LHCN-M2 (cell line): ENCODE measurements around the gene DIP2C. TPM values are rescaled to one million over a fixed set of nuclear protein-coding genes. Genes with fewer than 3 reads are reported as not detected.
"Not testable (repeated sequence)": the region's sequence is repeated elsewhere in the genome, so short reads cannot be mapped to it uniquely, and the experiment has no call there.

ENCODE experiments used
- DNase-seq: peaks from one replicate; pipeline ENCODE4 v3.0.0-alpha.2; 2012; ENCODE audit warnings: low read depth
- total RNA-seq: library from RNA; depleted of rRNA; stranded (reverse); fragments of >200 nt; gene quantifications from 2 replicates; pipeline ENCODE4 v1.2.3, GENCODE V29; 2014

DIP2C gene
- total RNA-seq, 1 experiment from 2014 or later: 4.9 TPM

GRCh38 chr10:613271-614138 is 76.0 kb downstream of the DIP2C start:
- DNase-seq: peak; percentile 63

- DNase-seq: no peak
Observed at GRCh38 chr10:612696-613095, 76.8 kb downstream of the DIP2C start.

GRCh38 chr10:610642-611305 is 78.7 kb downstream of the DIP2C start:
- DNase-seq: not testable (repeated sequence)

- DNase-seq: no peak
Observed at GRCh38 chr10:609868-610545, 79.5 kb downstream of the DIP2C start.

GRCh38 chr10:609262-609658 is 80.2 kb downstream of the DIP2C start:
- no peak for DNase-seq

GRCh38 chr10:608331-609261 is 80.9 kb downstream of the DIP2C start:
- no peak for DNase-seq

- no peak for DNase-seq
Observed at GRCh38 chr10:607545-608185, 81.8 kb downstream of the DIP2C start.

- no peak for DNase-seq
Observed at GRCh38 chr10:606762-607544, 82.5 kb downstream of the DIP2C start.

- DNase-seq: no peak
Observed at GRCh38 chr10:605632-606325, 83.7 kb downstream of the DIP2C start.

GRCh38 chr10:604716-605631 is 84.5 kb downstream of the DIP2C start:
- no peak for DNase-seq

GRCh38 chr10:603745-604144 is 85.7 kb downstream of the DIP2C start:
- DNase-seq: no peak

GRCh38 chr10:602391-603005 is 87.0 kb downstream of the DIP2C start:
- no peak for DNase-seq

- no peak for DNase-seq
Observed at GRCh38 chr10:601660-601963, 87.9 kb downstream of the DIP2C start.

GRCh38 chr10:600876-601659 is 88.4 kb downstream of the DIP2C start:
- no peak for DNase-seq

- DNase-seq: no peak
Observed at GRCh38 chr10:600234-600633, 89.2 kb downstream of the DIP2C start.

GRCh38 chr10:599767-600166 is 89.7 kb downstream of the DIP2C start:
- DNase-seq: no peak
